Uterus (tissue), 4 donors: ENCODE results near the gene STX4. TPM values are rescaled to one million over a fixed set of nuclear protein-coding genes. Genes with fewer than 3 reads are reported as not detected.

Experiments
- DNase-seq, 2 donors: peaks; one replicate each; pipeline ENCODE4 v3.0.0-alpha.2; 2019 to 2020
- H3K27ac ChIP-seq, 2 donors: fragments of 200-600 bp; sonication (generic); 1 replicate in 1 of 2; 2 replicates in 1 of 2; pipeline ENCODE4 v1.5.1; 2016 to 2018
- H3K27me3 ChIP-seq, 2 donors: fragments of 200-600 bp; sonication (generic); one replicate each; pipeline ENCODE4 v1.5.1; 2018 to 2019; ENCODE audit warnings: control low read depth in 1 of 2
- H3K36me3 ChIP-seq, 2 donors: fragments of 200-600 bp; sonication (generic); one replicate each; pipeline ENCODE4 v1.5.1; 2019; ENCODE audit warnings: control low read depth in 1 of 2
- H3K4me1 ChIP-seq, 2 donors: fragments of 200-600 bp; sonication (generic); one replicate each; pipeline ENCODE4 v1.5.1; 2018 to 2019; ENCODE audit warnings: control low read depth in 1 of 2
- H3K4me3 ChIP-seq, 2 donors: fragments of 200-600 bp; sonication (generic); 1 replicate in 1 of 2; 2 replicates in 1 of 2; pipeline ENCODE4 v1.5.1; 2018 to 2019; ENCODE audit warnings: mild to moderate bottlenecking in 1 of 2
- H3K9me3 ChIP-seq, 2 donors: fragments of 200-600 bp; sonication (generic); one replicate each; pipeline ENCODE4 v1.5.1; 2019; ENCODE audit warnings: control low read depth in 1 of 2
- POLR2A ChIP-seq, 2 donors: fragments of 450-650 bp; IDR thresholded peaks; one replicate each; pipeline ENCODE4 v1.6.1; 2016; ENCODE audit warnings: antibody characterized with exemption in 2 of 2, mild to moderate bottlenecking in 1 of 2, moderate library complexity in 1 of 2
- intact Hi-C: fragments of 100-400 bp; cut with DNase I; formaldehyde crosslinking; loops from one replicate; pipeline ENCODE4 v1.15.1; 2023; ENCODE audit warnings: low total_unique reads
- total RNA-seq, 4 donors: library from RNA; depleted of rRNA in 3 of 4; stranded (reverse); fragments of >200 nt in 3 of 4; gene quantifications; one replicate each; pipeline versions ENCODE4 v1.1.0 to v1.2.4, GENCODE V29; 2014 to 2023
- TF ChIP-seq, protein P1 (sequence below), 4 experiments: fragments of 200-600 bp in 2 of 4; fragments of 450-650 bp in 2 of 4; sonication (generic) in 2 of 4; IDR thresholded peaks; one replicate each; pipeline ENCODE4 v1.5.1; 2016 to 2019; ENCODE audit warnings: antibody characterized with exemption in 4 of 4, mild to moderate bottlenecking in 2 of 4, moderate library complexity in 1 of 4
- donor health status: DM: yes; HTN: yes; CAD: no.

STX4 gene
- total RNA-seq, 4 donors from 2014 or later = 26.2 to 114 (median 85.1) TPM

DNA sequence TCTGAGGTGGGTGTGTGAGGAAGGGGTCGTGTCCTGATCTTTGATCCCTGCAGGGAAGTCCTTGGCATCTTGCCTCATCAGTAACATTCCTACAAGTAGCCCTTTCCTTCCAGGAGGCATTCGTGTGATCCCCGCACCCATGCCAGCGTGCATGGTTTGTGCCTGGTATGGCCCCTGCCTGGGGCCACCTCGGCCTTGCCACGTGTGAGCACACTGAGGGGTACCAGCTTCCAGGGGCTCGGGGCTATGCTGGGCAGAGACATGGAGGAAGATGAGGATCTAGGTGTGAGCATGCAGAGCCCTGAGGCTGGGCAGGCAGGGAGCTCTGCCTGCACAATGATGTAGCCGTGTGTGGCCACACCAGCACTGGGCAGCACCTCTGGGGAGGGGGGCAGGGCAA lies 42.3 kb upstream of the STX4 start:
- Histone ChIP-seq H3K4me1 (no peaks in the 10 kb centered on the region), H3K36me3 (no peaks in the 10 kb centered on the region), H3K9me3 (no peaks in the 10 kb centered on the region), H3K27ac (no peak overlapping the region), H3K4me3 (no peak overlapping the region), H3K27me3 (no peaks in the 10 kb centered on the region)
- intact Hi-C loops = no loop called here
- TF ChIP-seq, protein P1, sequence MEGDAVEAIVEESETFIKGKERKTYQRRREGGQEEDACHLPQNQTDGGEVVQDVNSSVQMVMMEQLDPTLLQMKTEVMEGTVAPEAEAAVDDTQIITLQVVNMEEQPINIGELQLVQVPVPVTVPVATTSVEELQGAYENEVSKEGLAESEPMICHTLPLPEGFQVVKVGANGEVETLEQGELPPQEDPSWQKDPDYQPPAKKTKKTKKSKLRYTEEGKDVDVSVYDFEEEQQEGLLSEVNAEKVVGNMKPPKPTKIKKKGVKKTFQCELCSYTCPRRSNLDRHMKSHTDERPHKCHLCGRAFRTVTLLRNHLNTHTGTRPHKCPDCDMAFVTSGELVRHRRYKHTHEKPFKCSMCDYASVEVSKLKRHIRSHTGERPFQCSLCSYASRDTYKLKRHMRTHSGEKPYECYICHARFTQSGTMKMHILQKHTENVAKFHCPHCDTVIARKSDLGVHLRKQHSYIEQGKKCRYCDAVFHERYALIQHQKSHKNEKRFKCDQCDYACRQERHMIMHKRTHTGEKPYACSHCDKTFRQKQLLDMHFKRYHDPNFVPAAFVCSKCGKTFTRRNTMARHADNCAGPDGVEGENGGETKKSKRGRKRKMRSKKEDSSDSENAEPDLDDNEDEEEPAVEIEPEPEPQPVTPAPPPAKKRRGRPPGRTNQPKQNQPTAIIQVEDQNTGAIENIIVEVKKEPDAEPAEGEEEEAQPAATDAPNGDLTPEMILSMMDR (IDR thresholded peaks at IDR 0.05) = no peak
- no peak for TF ChIP-seq POLR2A (IDR thresholded peaks at IDR 0.05)
- DNase-seq = no peak

DNA sequence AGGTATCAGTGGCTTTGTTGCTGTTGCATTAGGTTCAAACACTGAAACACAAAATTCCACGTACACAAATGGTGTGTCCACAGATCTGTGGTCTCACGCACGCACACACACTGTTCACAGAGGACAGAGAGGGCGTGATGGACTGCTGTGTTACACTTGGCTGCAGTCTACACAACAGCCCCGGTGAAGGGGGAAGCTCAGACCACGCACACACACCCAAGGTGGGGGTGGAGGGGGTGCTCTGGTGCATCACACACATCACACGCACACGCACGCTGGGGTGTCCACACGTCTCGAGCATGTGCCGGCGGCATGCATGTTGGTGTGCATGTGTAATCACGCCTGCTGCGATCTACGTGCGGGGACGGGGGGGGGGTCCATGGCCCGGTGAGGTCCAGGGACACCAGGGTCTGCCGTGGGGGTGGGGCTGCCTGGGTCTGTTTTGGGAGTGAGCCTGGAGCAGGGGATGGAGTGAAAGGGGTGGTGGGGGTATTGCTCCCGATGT lies 41.0 kb upstream of the STX4 start:
- intact Hi-C loops = no loop called here
- no peak overlapping the region for H3K4me3 ChIP-seq
- no peak overlapping the region for H3K27ac ChIP-seq
- no peaks in the 10 kb centered on the region for H3K4me1 ChIP-seq
- H3K36me3 ChIP-seq = no peaks in the 10 kb centered on the region
- no peak for DNase-seq
- no peaks in the 10 kb centered on the region for H3K9me3 ChIP-seq
- no peak for TF ChIP-seq POLR2A (IDR thresholded peaks at IDR 0.05)
- H3K27me3 ChIP-seq = no peaks in the 10 kb centered on the region

DNA sequence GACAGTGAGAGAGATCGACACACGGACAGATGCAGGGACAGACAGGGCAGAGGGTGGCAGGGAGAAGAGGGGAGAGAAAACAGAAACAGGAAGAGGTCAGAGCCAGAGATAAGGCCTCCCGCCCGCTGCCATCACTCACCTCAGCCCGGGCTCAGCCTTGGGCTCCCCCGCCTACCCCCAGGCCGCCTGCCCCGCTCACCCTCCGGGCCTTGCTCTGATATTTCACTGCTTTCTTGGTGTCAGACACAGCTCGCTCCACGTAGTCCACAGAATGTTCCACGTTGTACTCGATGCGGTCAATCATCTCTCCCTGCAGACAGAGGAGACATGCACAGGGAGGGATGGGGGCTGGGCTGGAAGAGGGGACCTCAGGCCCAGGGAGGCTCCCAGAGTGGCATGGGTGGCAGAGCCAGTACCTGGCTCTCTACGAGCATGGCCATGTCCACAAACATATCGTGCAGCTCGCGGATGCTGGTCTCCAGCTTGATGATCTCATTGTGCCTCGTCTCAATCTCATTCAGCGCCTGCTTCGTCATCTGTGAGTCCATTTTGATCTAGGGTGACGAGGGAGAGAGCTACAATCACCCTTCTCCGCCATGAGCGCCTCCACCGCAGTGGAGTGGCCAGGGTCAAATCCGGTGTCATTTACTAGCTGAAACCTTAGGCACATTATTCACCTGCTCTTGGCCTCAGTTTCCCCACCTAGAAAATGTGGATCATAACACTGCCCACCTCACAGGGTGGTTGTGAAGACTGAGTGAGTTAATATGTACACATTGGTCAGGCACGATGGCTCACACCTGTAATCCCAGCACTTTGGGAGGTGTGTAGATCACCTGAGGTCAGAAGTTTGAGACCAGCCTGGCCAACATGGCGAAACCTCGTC lies 40.2 kb upstream of the STX4 start:
- no peak for DNase-seq
- intact Hi-C loops = no loop called here
- TF ChIP-seq POLR2A (IDR thresholded peaks at IDR 0.05) = no peak
- TF ChIP-seq, protein P1 (IDR thresholded peaks at IDR 0.05) = no peak

DNA sequence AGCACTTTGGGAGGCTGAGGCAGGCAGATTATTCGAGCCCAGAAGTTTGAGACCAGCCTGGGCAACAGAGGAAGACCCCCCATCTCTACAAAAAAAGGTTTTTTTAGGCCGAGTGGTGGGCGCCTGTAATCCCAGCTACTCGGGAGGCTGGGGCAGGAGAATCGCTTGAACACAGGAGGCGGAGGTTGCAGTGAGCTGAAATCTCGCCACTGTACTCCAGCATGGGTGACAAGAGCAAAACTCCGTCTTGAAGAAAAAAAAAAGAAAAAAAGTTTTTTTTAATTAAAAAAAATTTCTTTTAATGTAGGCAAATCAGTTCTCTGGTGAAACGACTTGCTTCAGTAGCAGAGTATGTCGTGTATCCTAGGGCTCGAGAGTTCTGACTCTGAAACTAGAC lies 37.4 kb upstream of the STX4 start:
- Histone ChIP-seq H3K27ac (peak overlapping the region; percentile 70 to 94), H3K4me3 (no peak overlapping the region), H3K27me3 (no peaks in the 10 kb centered on the region), H3K4me1 (no peaks in the 10 kb centered on the region), H3K36me3 (no peaks in the 10 kb centered on the region), H3K9me3 (no peaks in the 10 kb centered on the region)
- no peak for DNase-seq
- TF ChIP-seq POLR2A (IDR thresholded peaks at IDR 0.05) = no peak
- TF ChIP-seq, protein P1 (IDR thresholded peaks at IDR 0.05) = no peak
- intact Hi-C loops = no loop called here

More for the DNA sequence above, 40.2 kb upstream of the STX4 start:
- no peak overlapping the region for H3K4me3 ChIP-seq
- H3K36me3 ChIP-seq = no peaks in the 10 kb centered on the region
- H3K4me1 ChIP-seq = no peaks in the 10 kb centered on the region
- no peaks in the 10 kb centered on the region for H3K9me3 ChIP-seq
- H3K27me3 ChIP-seq = no peaks in the 10 kb centered on the region
- H3K27ac ChIP-seq = no peak overlapping the region

DNA sequence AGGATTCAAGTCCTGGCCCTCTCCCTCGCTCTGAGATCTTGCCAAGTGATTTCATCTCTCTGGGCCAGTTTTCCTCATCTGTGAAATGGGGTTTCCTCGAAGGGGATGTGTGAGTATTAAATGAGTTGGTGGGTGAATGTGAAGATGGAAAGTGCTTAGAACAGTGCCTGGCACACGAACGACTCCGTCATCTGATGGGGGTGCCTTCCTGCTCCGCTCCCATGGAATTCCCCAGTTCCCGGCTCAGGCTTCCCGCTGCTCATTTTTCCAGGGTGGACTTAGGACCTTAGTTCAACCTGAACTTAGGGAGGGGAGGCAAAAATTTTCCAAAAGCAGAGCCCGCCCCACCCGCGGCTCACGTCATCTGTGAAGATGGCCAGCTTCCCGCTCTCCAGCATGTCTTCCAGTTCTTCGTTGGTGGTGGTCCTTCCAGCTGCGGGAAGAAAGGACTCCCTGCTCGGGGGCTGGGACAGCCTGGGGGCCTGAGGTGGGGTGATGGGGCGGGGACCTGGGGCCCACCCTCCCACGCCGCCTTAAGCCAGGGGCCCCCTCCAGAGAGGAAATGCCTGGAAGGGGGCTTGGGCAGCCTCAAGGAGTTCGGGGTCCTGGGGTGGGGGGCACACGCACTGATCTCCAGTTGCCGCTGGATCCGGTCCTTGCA lies 36.9 kb upstream of the STX4 start:
- Histone ChIP-seq H3K36me3 (no peaks in the 10 kb centered on the region), H3K4me1 (no peaks in the 10 kb centered on the region), H3K4me3 (peak overlapping the region; percentile 43 to 57), H3K27me3 (no peaks in the 10 kb centered on the region), H3K27ac (peak overlapping the region; percentile 70 to 94), H3K9me3 (no peaks in the 10 kb centered on the region)
- no peak for TF ChIP-seq POLR2A (IDR thresholded peaks at IDR 0.05)
- intact Hi-C loops = no loop called here
- DNase-seq = peak; percentile 53 to 66
